ENCODE results near the gene FBXL16. TPM values are rescaled to one million over a fixed set of nuclear protein-coding genes. Genes with fewer than 3 reads are reported as not detected.
A peak's percentile ranks its signal among the peaks of the same experiment; 100 is the strongest.

The FBXL16 gene
- total and polyA plus RNA-seq, 2 of the 13 experiments (the other 11 are each of a cell fraction or from before 2014, with no cell fraction given), result 0.22 to 2.0 TPM

GRCh38 chr16:645852-646678 lies 59.5 kb downstream of the FBXL16 start (continued):
- TF ChIP-seq THRA (CRISPR knock-in tag; IDR thresholded peaks at IDR 0.05; ENCODE audit: borderline replicate concordance) (peak; percentile 33; the same call in 1 of the 2 replicates), NR2F2 (IDR thresholded peaks at IDR 0.05; ENCODE audit: borderline replicate concordance, low read depth) (no peak), ARNT (IDR thresholded peaks at IDR 0.05) (no peak), ZNF235 (CRISPR knock-in tag; IDR thresholded peaks at IDR 0.05; ENCODE audit: borderline replicate concordance) (0 out of 2 replicates have a peak, but pooled peaks have one; percentile 30), HOXA5 (CRISPR knock-in tag; IDR thresholded peaks at IDR 0.05) (no peak), NFE2L2 (IDR thresholded peaks at IDR 0.05; ENCODE audit: low read length) (no peak), MIXL1 (CRISPR knock-in tag; IDR thresholded peaks at IDR 0.05) (0 out of 2 replicates have a peak, but pooled peaks have one; percentile 10), NR1H2 (CRISPR knock-in tag; IDR thresholded peaks at IDR 0.05; ENCODE audit: borderline replicate concordance, low read depth) (no peak), ZNF746 (CRISPR knock-in tag; IDR thresholded peaks at IDR 0.05) (no peak), ELK4 (CRISPR knock-in tag; IDR thresholded peaks at IDR 0.05; ENCODE audit: borderline replicate concordance) (no peak), CEBPG (CRISPR knock-in tag; IDR thresholded peaks at IDR 0.05) (peak; percentile 82), NONO (IDR thresholded peaks at IDR 0.05) (no peak), NONO (CRISPR knock-in tag; conservative IDR thresholded peaks at IDR 0.05) (peak; percentile 61), MLX (CRISPR knock-in tag; IDR thresholded peaks at IDR 0.05) (peak; percentile 41; the same call in 1 of the 2 replicates), ZFX (CRISPR knock-in tag; IDR thresholded peaks at IDR 0.05; ENCODE audit: low read depth) (peak; percentile 60), ZNF558 (CRISPR knock-in tag; IDR thresholded peaks at IDR 0.05; ENCODE audit: borderline replicate concordance) (0 out of 2 replicates have a peak, but pooled peaks have one; percentile 41), SKI (IDR thresholded peaks at IDR 0.05; ENCODE audit: partially characterized antibody) (peak; percentile 13), TBL1XR1 (IDR thresholded peaks at IDR 0.05; ENCODE audit: borderline replicate concordance, low read length, partially characterized antibody) (peak; percentile 21), ATF2 (CRISPR knock-in tag; IDR thresholded peaks at IDR 0.05) (peak; percentile 62; the same call in 1 of the 2 replicates), CCDC6 (CRISPR knock-in tag; IDR thresholded peaks at IDR 0.05) (0 out of 2 replicates have a peak, but pooled peaks have one; percentile 43), ZNF430 (CRISPR knock-in tag; IDR thresholded peaks at IDR 0.05) (peak; percentile 60; the same call in 1 of the 2 replicates), MAZ (IDR thresholded peaks at IDR 0.05; ENCODE audit: borderline replicate concordance, low read depth, low read length) (no peak), MAZ (CRISPR knock-in tag; IDR thresholded peaks at IDR 0.05; ENCODE audit: low read depth) (peak; percentile 75), THAP7 (CRISPR knock-in tag; IDR thresholded peaks at IDR 0.05) (no peak), GZF1 (CRISPR knock-in tag; IDR thresholded peaks at IDR 0.05) (peak; percentile 60; the same call in 1 of the 2 replicates)
